ENCODE results near the gene DOCK1. TPM values are rescaled to one million over a fixed set of nuclear protein-coding genes. Genes with fewer than 3 reads are reported as not detected.

DOCK1 gene
- total RNA-seq, 2 experiments from 2014 or later = not detected

DNA sequence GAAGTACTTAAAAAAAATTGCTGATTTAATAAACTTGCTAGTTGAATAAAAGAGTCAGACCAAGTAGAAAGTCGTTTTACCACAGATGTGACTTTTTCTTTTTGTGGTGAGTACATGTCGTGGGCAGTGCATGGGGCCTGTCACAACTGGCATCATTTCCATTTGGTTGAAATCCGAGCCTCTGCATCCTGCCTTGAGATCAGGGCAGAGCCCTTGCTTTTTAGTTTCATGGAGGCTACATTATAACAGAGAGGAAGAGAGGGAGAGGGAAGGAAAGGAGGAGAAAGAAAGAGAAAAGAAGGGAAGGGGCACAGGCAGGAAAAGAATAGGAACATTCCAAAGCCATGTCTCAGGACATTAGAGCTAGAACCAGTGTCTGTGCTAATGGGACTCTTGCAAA lies 311.6 kb downstream of the DOCK1 start:
- no peaks in the 10 kb centered on the region for H3K27me3 ChIP-seq (ENCODE audit: control insufficient read depth in 1 of 2, insufficient read depth in 2 of 2, low read length in 2 of 2)
- Mint-ChIP-seq H3K27ac (no peak overlapping the region), H3K36me3 (ENCODE audit: low read depth) (no peaks in the 10 kb centered on the region), H3K9me3 (no peaks in the 10 kb centered on the region), H3K4me1 (ENCODE audit: low read depth) (no peaks in the 10 kb centered on the region), H3K27me3 (peaks cover 10% of the 10 kb centered on the region), H3K4me3 (no peak overlapping the region)
- intact Hi-C loops (cut with DNase I, micrococcal nuclease) = no loop called here
- CTCF ChIA-PET = no interaction called here
- DNase-seq = no peak
- H3K9me3 ChIP-seq (ENCODE audit: control insufficient read depth in 1 of 2, insufficient read depth in 1 of 2, low read length in 2 of 2) = no peaks in the 10 kb centered on the region
- no peak overlapping the region for H3K27ac ChIP-seq (ENCODE audit: low read depth in 1 of 2, low read length in 2 of 2)
- H3K36me3 ChIP-seq (ENCODE audit: insufficient read depth, low read length) = no peaks in the 10 kb centered on the region
- no peaks in the 10 kb centered on the region for H3K4me1 ChIP-seq (ENCODE audit: insufficient read depth, low read length)
- POLR2A ChIA-PET = no interaction called here
- H3K4me3 ChIP-seq (ENCODE audit: low read length) = no peak overlapping the region
- TF ChIP-seq, protein P1, sequence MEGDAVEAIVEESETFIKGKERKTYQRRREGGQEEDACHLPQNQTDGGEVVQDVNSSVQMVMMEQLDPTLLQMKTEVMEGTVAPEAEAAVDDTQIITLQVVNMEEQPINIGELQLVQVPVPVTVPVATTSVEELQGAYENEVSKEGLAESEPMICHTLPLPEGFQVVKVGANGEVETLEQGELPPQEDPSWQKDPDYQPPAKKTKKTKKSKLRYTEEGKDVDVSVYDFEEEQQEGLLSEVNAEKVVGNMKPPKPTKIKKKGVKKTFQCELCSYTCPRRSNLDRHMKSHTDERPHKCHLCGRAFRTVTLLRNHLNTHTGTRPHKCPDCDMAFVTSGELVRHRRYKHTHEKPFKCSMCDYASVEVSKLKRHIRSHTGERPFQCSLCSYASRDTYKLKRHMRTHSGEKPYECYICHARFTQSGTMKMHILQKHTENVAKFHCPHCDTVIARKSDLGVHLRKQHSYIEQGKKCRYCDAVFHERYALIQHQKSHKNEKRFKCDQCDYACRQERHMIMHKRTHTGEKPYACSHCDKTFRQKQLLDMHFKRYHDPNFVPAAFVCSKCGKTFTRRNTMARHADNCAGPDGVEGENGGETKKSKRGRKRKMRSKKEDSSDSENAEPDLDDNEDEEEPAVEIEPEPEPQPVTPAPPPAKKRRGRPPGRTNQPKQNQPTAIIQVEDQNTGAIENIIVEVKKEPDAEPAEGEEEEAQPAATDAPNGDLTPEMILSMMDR (IDR thresholded peaks at IDR 0.05) = no peak
- ATAC-seq (ENCODE audit: poor library complexity) = no peak

DNA sequence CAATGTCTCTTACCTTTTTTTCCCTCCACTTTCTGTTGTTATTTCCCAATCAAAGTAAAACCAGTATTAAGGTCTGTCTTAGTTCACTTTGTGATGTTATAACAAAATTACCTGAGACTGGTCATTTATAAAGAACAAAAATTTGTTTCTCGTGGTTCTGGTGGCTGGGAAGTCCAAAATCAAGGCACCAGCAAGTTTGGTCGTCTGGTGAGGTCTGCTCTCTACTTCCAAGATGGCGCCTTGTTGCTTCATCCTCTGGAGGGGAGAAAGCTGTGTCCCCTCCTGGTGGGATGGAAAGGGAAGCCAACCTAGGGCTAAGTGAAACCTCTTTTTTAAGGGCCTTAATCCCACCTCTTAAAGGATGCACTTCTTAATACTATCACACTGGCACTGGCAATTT lies 313.4 kb downstream of the DOCK1 start:
- Histone ChIP-seq H3K9me3 (ENCODE audit: control insufficient read depth in 1 of 2, insufficient read depth in 1 of 2, low read length in 2 of 2) (no peaks in the 10 kb centered on the region), H3K4me3 (ENCODE audit: low read length) (no peak overlapping the region), H3K36me3 (ENCODE audit: insufficient read depth, low read length) (no peaks in the 10 kb centered on the region), H3K27ac (ENCODE audit: low read depth in 1 of 2, low read length in 2 of 2) (no peak overlapping the region), H3K4me1 (ENCODE audit: insufficient read depth, low read length) (no peaks in the 10 kb centered on the region), H3K27me3 (ENCODE audit: control insufficient read depth in 1 of 2, insufficient read depth in 2 of 2, low read length in 2 of 2) (no peaks in the 10 kb centered on the region)
- POLR2A ChIA-PET = no interaction called here
- no peaks in the 10 kb centered on the region for H3K36me3 Mint-ChIP-seq (ENCODE audit: low read depth)
- H3K4me1 Mint-ChIP-seq (ENCODE audit: low read depth) = no peaks in the 10 kb centered on the region
- H3K4me3 Mint-ChIP-seq = no peak overlapping the region
- TF ChIP-seq, protein P1 (IDR thresholded peaks at IDR 0.05) = no peak
- H3K27me3 Mint-ChIP-seq = peaks cover 10% of the 10 kb centered on the region
- H3K27ac Mint-ChIP-seq = no peak overlapping the region
- no peak for DNase-seq
- CTCF ChIA-PET = no interaction called here
- no peaks in the 10 kb centered on the region for H3K9me3 Mint-ChIP-seq
- intact Hi-C loops (cut with DNase I, micrococcal nuclease) = no loop called here
- no peak for ATAC-seq (ENCODE audit: poor library complexity)

DNA sequence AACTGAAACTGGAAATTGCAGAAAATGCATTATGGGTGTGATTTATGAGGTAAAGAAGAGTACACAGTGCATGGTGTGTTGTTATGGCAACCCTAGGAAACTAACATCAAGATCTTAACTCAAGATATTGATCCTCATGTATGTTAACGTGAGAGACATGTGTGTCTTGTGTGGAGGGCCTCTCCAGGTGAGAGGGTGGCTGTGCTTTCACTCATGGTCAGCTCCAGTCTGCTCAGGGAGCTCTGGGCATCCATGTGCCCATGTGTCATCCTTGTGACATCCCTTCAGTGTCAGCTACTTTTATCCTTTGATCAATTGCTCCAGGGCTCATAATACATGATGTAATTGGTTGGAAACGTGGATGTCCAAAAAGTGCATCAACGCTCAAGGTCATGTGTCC lies 316.1 kb downstream of the DOCK1 start:
- Mint-ChIP-seq H3K9me3 (no peaks in the 10 kb centered on the region), H3K36me3 (ENCODE audit: low read depth) (no peaks in the 10 kb centered on the region), H3K27me3 (peaks cover 10% of the 10 kb centered on the region), H3K27ac (no peak overlapping the region), H3K4me3 (no peak overlapping the region), H3K4me1 (ENCODE audit: low read depth) (no peaks in the 10 kb centered on the region)
- Histone ChIP-seq H3K9me3 (ENCODE audit: control insufficient read depth in 1 of 2, insufficient read depth in 1 of 2, low read length in 2 of 2) (no peaks in the 10 kb centered on the region), H3K4me3 (ENCODE audit: low read length) (no peak overlapping the region), H3K36me3 (ENCODE audit: insufficient read depth, low read length) (no peaks in the 10 kb centered on the region), H3K27ac (ENCODE audit: low read depth in 1 of 2, low read length in 2 of 2) (no peak overlapping the region), H3K4me1 (ENCODE audit: insufficient read depth, low read length) (no peaks in the 10 kb centered on the region), H3K27me3 (ENCODE audit: control insufficient read depth in 1 of 2, insufficient read depth in 2 of 2, low read length in 2 of 2) (no peaks in the 10 kb centered on the region)
- POLR2A ChIA-PET = no interaction called here
- TF ChIP-seq, protein P1 (IDR thresholded peaks at IDR 0.05) = no peak
- intact Hi-C loops (cut with DNase I, micrococcal nuclease) = no loop called here
- ATAC-seq (ENCODE audit: poor library complexity) = no peak
- DNase-seq = no peak
- CTCF ChIA-PET = no interaction called here
